Ovary (tissue), 9 donors: ENCODE results near the gene MCTP1. TPM values are rescaled to one million over a fixed set of nuclear protein-coding genes. Genes with fewer than 3 reads are reported as not detected.
"Not testable (repeated sequence)": the region's sequence is repeated elsewhere in the genome, so short reads cannot be mapped to it uniquely, and the experiment has no call there.

ENCODE experiments used
- DNase-seq, 5 donors: peaks; one replicate each; pipeline ENCODE4 v3.0.0-alpha.2; 2019 to 2020
- H3K27ac ChIP-seq, 2 donors: fragments of 200-600 bp; one replicate each; pipeline versions ENCODE4 v1.5.1 to v1.8.0; 2019 to 2022
- H3K27me3 ChIP-seq: fragments of 200-600 bp; one replicate; pipeline ENCODE4 v1.8.0; 2022
- H3K36me3 ChIP-seq: fragments of 200-600 bp; sonication (generic); one replicate; pipeline ENCODE4 v1.5.1; 2019
- H3K4me1 ChIP-seq: one replicate; pipeline ENCODE4 v1.8.1; 2013; ENCODE audit warnings: mild to moderate bottlenecking, moderate library complexity; ENCODE audit not compliant: insufficient read depth
- H3K4me3 ChIP-seq: fragments of 200-600 bp; sonication (generic); one replicate; pipeline ENCODE4 v1.5.1; 2017
- H3K9me3 ChIP-seq, 2 donors: fragments of 200-600 bp in 1 of 2; sonication (generic) in 1 of 2; one replicate each; pipeline versions ENCODE4 v1.5.1 to v1.8.1; 2013 to 2019; ENCODE audit warnings: mild to moderate bottlenecking in 1 of 2, moderate library complexity in 1 of 2
- CTCF ChIP-seq, 3 donors: fragments of 450-650 bp in 2 of 3; fragments of 200-600 bp in 1 of 3; IDR thresholded peaks; one replicate each; pipeline versions ENCODE4 v1.5.1 to v1.8.0; 2016 to 2022; ENCODE audit warnings: antibody characterized with exemption in 3 of 3, mild to moderate bottlenecking in 1 of 3
- EP300 ChIP-seq: sonication (generic); formaldehyde crosslinking; IDR thresholded peaks from one replicate; pipeline ENCODE4 v1.6.1; 2017; ENCODE audit warnings: antibody characterized with exemption
- POLR2A ChIP-seq: fragments of 450-650 bp; IDR thresholded peaks from one replicate; pipeline ENCODE4 v1.6.1; 2017; ENCODE audit warnings: antibody characterized with exemption, mild to moderate bottlenecking, moderate library complexity
- WGBS, 3 donors: extraction: QIAGEN DNeasy Blood & Tissue Kit in 1 of 3; methylation state at CpG; one replicate each; pipeline versions ENCODE4 v1.1.5 to v1.1.7; 2013 to 2017; 5-methylcytosine and 5-hydroxymethylcytosine counted together
- intact Hi-C, 4 donors: fragments of 100-400 bp; cut with DNase I; formaldehyde crosslinking; loops; one replicate each; pipeline versions ENCODE4 v1.11.0 to v1.15.1; 2022 to 2023
- polyA plus RNA-seq, 2 donors: library from polyadenylated mRNA; stranded (reverse); fragments of 200-250 nt in 1 of 2; fragments of 350-450 nt in 1 of 2; fragmentation: Illumina TruSeq in 1 of 2; extraction: RNeasy Lipid Tissue Mini Kit (QIAGEN cat#74804) in 1 of 2; gene quantifications; one replicate each; pipeline ENCODE4 v1.2.3, GENCODE V29; 2013 to 2014
- total RNA-seq, 7 donors: library from RNA; depleted of rRNA in 2 of 7; stranded (reverse); fragments of >200 nt in 2 of 7; fragmentation: NEBNext Ultra II Directional in 3 of 7; extraction: Animal tissue kit (Norgen Biotek cat#: 25700) in 3 of 7; gene quantifications; one replicate each; pipeline versions ENCODE4 v1.1.0 to v1.2.4, GENCODE V29; 2016 to 2023
- donor health status: DM: no; HTN: no; CAD: no; lungs with moderate emphysema.
- donor health status: DM: no; HTN: no; CAD: no.
- donor health status: Bipolar disorder and iron deficiency.
- donor health status: DM: yes; HTN: yes; CAD: no.
- donor health status: DM: no; HTN: no; CAD: no.
- donor health status: DM: yes; HTN: yes; CAD: no.

Gene MCTP1
- total and polyA plus RNA-seq, 9 donors = 1.7 to 11.4 (median 5.0) TPM

- no peaks in the 10 kb centered on the region for H3K36me3 ChIP-seq
- 24 to 44% (median 35%) methylated on average over 1 of the region's 1 CpG for WGBS, 3 donors
- H3K9me3 ChIP-seq = no peaks in the 10 kb centered on the region
- no peaks in the 10 kb centered on the region for H3K4me1 ChIP-seq
- no peak for DNase-seq
- H3K27ac ChIP-seq = no peak overlapping the region
- H3K4me3 ChIP-seq = no peak overlapping the region
- no peak for TF ChIP-seq CTCF (IDR thresholded peaks at IDR 0.05)
- TF ChIP-seq POLR2A = no peak
- TF ChIP-seq EP300 = no peak
- H3K27me3 ChIP-seq = no peaks in the 10 kb centered on the region
- intact Hi-C loops = no loop called here
These were observed 132.8 kb downstream of the MCTP1 start for GRCh38 chr5:95152131-95152530.

- TF ChIP-seq CTCF (IDR thresholded peaks at IDR 0.05) (no peak), EP300 (no peak), POLR2A (no peak)
- Histone ChIP-seq H3K4me1 (no peaks in the 10 kb centered on the region), H3K9me3 (no peaks in the 10 kb centered on the region), H3K27ac (no peak overlapping the region), H3K27me3 (no peaks in the 10 kb centered on the region), H3K36me3 (no peaks in the 10 kb centered on the region), H3K4me3 (no peak overlapping the region)
- intact Hi-C loops = no loop called here
- 39 to 52% (median 50%) methylated on average over 4 of the region's 4 CpGs for WGBS, 3 donors
- DNase-seq = no peak
These were observed 133.2 kb downstream of the MCTP1 start for GRCh38 chr5:95151694-95152093.

GRCh38 chr5:95149387-95149786, 135.5 kb downstream of the MCTP1 start:
- Histone ChIP-seq H3K4me3 (no peak overlapping the region), H3K27me3 (no peaks in the 10 kb centered on the region), H3K4me1 (no peaks in the 10 kb centered on the region), H3K36me3 (no peaks in the 10 kb centered on the region), H3K9me3 (no peaks in the 10 kb centered on the region), H3K27ac (no peak overlapping the region)
- no peak for TF ChIP-seq EP300
- TF ChIP-seq CTCF (IDR thresholded peaks at IDR 0.05) = no peak
- no peak for TF ChIP-seq POLR2A
- DNase-seq = no peak
- intact Hi-C loops = no loop called here
- 71 to 98% (median 73%) methylated on average over 4 of the region's 4 CpGs for WGBS, 3 donors

GRCh38 chr5:95148453-95148852, 136.4 kb downstream of the MCTP1 start:
- intact Hi-C loops = no loop called here
- TF ChIP-seq EP300 (no peak), CTCF (IDR thresholded peaks at IDR 0.05) (no peak), POLR2A (no peak)
- no peaks in the 10 kb centered on the region for H3K9me3 ChIP-seq
- no peak for DNase-seq
- no peaks in the 10 kb centered on the region for H3K27me3 ChIP-seq
- no peaks in the 10 kb centered on the region for H3K4me1 ChIP-seq
- no peaks in the 10 kb centered on the region for H3K36me3 ChIP-seq
- H3K4me3 ChIP-seq = no peak overlapping the region
- no peak overlapping the region for H3K27ac ChIP-seq

GRCh38 chr5:95143858-95144257, 141.0 kb downstream of the MCTP1 start:
- H3K4me1 ChIP-seq, DNase-seq, H3K9me3 ChIP-seq, intact Hi-C loops, H3K27me3 ChIP-seq, H3K4me3 ChIP-seq, H3K36me3 ChIP-seq, H3K27ac ChIP-seq: not testable (repeated sequence)
- 86 to 91% (median 86%) methylated on average over 2 of the region's 2 CpGs for WGBS, 3 donors
